ENCODE measurements around the gene HYAL1.

The HYAL1 gene

GRCh38 chr3:50297896-50298725, 5.3 kb downstream of the HYAL1 start:
- H3K4me3 ChIP-seq: peak overlapping the region; percentile 74
- DNase-seq (ENCODE audit: low spot score): peak; percentile 77
- TF ChIP-seq CTCF (IDR thresholded peaks at IDR 0.05): no peak
- H3K27ac ChIP-seq: peak overlapping the region; percentile 91 to 92

DNA sequence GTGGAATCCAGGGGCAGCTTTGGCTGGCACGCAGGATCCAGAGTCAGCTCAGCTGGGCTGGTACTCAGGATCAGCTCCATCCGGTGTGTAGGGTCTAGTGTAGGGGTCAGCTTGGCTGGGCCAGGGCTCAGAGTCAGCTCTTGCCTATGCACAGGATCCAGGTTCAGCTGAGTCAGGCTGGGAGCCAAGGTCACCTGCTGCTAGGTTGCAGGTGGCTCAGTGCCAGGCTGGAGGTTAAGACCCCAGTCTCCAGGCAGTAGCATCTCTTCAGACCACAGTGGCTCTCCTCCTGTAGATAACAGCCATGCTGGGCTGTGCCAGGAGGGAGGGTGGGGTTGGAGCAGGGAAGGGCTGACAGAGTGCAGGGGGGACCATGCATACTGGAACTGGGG, 6.0 kb downstream of the HYAL1 start:
- no peak overlapping the region for H3K27ac ChIP-seq
- no peak overlapping the region for H3K4me3 ChIP-seq
- TF ChIP-seq CTCF (IDR thresholded peaks at IDR 0.05): no peak
- no peak for DNase-seq (ENCODE audit: low spot score)

GRCh38 chr3:50296721-50297383, 6.5 kb downstream of the HYAL1 start:
- no peak overlapping the region for H3K4me3 ChIP-seq
- DNase-seq (ENCODE audit: low spot score): peak; percentile 75
- TF ChIP-seq CTCF (IDR thresholded peaks at IDR 0.05): no peak
- H3K27ac ChIP-seq: no peak overlapping the region

DNA sequence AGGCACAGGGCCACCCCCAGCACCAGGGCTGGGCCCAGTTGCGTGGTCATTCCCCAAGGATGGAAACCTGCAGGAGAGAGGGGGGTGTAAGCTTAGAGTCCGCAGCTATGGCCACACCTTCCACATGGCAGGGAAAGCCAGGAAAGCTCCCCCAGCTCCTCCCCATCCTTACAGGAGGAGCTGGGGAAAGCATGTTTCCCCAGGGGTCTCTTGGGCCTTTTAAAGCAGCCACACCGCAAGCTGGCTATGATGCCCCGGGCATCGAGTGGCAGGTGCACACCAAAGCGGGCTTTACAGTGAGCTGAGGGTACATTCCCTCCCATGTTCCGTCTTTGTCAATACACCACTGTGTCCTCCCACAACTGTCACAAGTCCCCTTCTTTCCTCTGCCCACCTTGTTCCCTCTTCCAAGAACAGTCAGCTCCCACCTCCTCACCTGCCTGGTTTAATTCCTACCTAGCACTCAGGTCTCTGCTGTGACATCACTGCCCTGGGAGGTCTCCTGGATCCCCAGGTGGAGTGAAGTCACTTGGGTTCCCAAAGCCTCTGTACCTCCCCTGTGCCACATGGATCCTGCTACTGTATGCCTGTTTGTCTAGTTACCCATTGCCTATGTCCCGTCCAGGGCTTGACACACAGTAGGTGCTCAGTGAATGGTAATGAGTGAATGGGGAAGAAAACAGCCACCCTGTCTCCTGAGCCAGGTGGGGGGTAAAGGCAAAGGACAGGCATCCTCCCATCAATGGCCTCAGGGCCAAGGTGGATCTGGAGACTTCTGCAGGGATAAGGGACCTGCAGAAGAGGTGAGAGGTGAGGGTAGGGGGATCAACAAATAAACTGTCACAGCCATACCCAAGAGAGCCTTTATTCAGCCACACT, 7.6 kb downstream of the HYAL1 start:
- DNase-seq (ENCODE audit: low spot score): peak; percentile 68
- Histone ChIP-seq H3K4me3 (no peak overlapping the region), H3K27ac (no peak overlapping the region)
- TF ChIP-seq CTCF (IDR thresholded peaks at IDR 0.05): no peak

DNA sequence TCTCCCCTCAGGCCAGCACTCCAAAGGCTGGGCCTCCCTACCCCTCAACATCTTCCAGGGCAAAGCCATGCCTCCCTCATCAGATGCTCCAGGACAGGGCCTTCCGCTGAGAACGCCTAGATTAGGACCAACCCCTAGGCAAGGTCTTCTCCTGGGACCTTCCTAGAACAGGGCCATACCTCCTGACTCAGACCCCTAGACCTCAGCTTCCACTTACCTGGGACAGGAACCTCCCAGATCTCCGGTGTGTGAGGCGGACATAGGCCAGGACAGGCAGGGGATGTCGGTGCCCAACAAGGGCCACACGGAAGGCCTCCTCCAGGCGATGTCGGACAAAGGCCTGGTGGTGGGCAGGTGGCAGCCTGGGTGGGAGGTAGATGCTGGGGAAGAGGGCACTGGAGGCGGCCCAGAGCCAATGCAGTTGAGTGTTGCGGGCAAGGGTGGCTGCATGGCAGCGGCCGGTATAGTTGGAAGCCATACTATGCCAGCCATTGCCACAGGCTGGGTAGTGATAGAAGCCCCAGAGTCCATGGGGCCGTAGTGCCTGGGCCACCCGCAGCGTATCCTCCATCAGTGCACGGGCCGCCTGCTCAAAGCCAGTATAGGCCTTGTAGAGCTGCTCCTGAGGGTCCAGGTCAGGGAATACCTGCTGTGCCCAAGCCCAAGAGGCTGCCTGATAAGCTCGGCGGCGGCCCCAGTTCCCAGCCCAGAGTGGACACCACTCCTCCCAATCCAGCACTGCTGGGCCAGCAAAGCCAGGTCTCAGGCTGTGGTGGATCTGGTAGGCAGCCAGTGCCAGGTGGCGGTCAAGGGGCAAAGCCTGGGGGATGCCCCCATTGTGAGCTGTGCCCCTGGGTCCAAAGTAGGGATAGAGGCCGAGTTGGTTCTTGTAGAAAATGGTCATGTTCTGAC, 8.6 kb downstream of the HYAL1 start:
- no peak overlapping the region for H3K27ac ChIP-seq
- peak; percentile 74 for DNase-seq (ENCODE audit: low spot score)
- TF ChIP-seq CTCF (IDR thresholded peaks at IDR 0.05): no peak
- no peak overlapping the region for H3K4me3 ChIP-seq

GRCh38 chr3:50294089-50294488, 9.3 kb downstream of the HYAL1 start:
- Histone ChIP-seq H3K4me3 (no peak overlapping the region), H3K27ac (no peak overlapping the region)
- no peak for DNase-seq (ENCODE audit: low spot score)
- no peak for TF ChIP-seq CTCF (IDR thresholded peaks at IDR 0.05)
